Activated CD8-positive, alpha-beta memory T cell treated with anti-CD3 and anti-CD28 coated beads, Interleukin-2, amount 50 U/mL, for 4 hours (primary cell): ENCODE measurements around the gene HGFAC.
"Not testable (repeated sequence)": the region's sequence is repeated elsewhere in the genome, so short reads cannot be mapped to it uniquely, and the experiment has no call there.

Experiments
- DNase-seq: peaks from one replicate; pipeline ENCODE4 v3.0.0-alpha.2; 2020

HGFAC gene

DNA sequence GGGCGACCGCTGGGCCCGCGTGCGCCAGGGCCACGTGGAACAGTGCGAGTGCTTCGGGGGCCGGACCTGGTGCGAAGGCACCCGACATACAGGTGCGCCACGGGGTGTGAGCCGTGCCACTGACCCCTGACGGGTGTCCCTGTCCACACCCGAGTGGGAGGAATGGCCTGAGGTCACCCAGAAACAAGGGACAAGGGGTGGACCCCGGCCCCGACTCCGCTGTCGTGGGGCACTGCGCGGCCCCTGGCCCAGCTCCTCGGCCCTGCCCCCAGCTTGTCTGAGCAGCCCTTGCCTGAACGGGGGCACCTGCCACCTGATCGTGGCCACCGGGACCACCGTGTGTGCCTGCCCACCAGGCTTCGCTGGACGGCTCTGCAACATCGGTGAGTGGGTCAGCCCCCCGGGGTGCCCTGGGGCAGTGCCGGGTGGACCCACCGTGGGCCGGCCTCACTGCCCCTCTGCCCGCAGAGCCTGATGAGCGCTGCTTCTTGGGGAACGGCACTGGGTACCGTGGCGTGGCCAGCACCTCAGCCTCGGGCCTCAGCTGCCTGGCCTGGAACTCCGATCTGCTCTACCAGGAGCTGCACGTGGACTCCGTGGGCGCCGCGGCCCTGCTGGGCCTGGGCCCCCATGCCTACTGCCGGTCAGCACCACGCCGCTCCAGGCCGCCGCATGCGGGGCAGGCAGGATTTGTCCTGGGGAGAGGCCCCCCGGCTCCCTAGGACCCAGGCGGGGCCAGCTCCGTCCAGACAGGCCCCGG lies 2.8 kb downstream of the HGFAC start:
- DNase-seq, result no peak

DNA sequence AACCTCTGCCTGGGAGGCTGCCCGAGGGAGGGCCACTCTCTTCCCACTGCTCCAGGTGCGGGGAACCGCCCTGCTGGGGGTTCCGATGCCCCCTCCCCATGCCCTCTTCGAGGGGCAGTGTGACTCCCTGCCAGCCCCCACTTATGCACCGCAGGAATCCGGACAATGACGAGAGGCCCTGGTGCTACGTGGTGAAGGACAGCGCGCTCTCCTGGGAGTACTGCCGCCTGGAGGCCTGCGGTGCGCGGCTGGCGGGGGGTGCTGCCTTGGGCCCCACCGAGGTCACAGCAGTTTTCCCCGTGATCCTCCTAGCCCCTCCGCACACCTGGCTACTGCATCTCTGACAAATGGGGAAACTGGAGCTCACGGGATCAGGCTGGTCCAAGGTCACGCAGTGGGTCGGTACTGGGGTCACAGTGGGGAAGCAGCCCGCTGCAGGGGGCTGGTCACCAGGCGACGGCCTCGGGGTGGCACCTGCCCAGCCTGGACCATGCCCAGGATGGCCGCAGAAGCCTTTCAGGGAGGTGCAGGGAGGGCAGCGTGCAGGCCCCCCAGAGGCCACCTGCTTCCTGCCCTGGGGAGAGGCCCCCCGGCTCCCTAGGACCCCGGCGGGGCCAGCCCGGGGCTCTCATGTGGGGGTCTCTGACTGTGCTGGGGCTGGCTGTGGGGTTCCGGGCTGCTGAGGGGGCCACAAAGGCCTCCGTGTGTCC lies 3.5 kb downstream of the HGFAC start:
- DNase-seq, result no peak

DNA sequence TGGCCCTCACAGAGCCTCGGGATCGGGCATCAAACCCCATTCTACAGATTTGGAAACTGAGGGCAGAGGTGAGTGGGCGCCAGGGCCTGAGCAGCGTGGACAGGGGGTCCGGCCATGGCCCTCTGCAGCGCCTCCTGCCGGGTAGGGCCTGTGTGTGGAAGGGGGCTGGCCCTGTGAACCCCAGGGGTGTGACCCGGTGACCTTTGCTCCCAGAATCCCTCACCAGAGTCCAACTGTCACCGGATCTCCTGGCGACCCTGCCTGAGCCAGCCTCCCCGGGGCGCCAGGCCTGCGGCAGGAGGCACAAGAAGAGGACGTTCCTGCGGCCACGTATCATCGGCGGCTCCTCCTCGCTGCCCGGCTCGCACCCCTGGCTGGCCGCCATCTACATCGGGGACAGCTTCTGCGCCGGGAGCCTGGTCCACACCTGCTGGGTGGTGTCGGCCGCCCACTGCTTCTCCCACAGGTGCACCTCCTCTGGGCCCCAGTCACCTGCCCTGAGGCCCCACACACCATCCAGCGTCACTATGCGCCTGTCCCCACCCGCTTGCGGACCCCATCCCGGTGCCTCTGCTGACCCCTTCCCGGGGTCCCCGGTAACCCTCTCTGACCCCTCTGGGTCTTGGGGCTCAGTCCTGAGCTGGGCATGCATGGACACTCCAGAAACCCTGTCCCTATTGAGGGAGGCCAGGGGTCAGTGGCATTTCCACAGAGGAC lies 4.2 kb downstream of the HGFAC start:
- no peak for DNase-seq

DNA sequence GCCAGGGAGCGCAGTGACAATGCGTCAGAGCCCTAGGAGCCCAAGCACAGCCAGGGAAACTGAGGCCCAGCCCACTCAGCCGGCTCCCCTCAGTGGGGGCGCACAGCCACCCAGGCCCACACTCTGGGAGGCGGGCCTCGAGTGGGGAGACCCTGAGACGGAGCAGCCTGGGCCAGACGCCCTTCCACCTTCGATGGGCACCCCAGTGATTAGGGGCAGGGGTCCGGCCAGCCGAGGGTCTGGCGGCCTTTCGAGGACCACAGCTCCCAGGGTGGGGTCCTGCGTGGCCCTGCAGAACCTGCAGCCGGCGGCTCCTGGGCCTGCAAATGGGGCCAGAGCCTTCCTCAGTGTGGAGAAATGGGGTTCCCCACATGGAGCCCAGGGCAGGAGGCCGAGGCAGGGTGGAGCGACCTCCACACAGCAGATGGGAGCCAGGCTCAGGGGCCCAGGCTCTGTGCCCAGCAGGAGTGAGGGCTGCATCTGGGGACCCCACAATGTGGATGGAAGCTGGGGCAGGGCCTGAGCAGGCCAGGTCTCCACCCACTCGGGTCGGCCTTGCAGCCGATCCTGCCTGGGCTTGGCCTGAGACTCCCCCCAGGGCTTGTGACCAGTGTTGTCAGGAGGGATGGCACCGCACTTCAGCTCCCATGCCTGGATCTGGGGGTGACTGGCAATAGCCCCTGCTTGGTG lies 5.0 kb downstream of the HGFAC start:
- no peak for DNase-seq

DNA sequence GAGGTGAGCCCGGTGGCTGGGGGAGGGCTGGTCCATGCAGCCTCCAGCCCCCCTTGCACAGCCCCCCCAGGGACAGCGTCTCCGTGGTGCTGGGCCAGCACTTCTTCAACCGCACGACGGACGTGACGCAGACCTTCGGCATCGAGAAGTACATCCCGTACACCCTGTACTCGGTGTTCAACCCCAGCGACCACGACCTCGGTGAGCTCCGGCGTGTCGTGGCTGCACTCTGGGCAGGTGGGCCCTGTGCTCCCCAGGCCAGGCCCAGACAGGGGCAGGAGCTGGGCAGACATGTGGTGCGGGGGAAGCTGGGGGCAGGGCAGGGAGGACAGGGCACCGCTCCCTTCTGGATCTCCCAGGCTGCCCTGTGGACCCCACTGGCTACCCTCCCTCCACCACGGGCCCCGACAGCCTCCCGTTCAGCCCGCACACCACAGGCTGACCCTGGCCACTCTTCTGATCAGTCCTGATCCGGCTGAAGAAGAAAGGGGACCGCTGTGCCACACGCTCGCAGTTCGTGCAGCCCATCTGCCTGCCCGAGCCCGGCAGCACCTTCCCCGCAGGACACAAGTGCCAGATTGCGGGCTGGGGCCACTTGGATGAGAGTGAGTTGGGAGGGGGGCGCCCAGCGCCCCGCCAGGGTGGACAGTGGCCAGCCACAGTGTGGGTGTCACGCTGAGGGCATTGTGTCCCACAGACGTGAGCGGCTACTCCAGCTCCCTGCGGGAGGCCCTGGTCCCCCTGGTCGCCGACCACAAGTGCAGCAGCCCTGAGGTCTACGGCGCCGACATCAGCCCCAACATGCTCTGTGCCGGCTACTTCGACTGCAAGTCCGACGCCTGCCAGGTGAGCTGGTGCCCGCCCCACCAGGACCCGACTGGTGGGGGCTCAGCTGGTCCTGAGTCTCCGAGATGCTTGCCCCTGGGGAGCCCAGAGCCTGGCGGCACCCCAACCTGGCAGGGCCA lies 5.9 kb downstream of the HGFAC start:
- no peak for DNase-seq

DNA sequence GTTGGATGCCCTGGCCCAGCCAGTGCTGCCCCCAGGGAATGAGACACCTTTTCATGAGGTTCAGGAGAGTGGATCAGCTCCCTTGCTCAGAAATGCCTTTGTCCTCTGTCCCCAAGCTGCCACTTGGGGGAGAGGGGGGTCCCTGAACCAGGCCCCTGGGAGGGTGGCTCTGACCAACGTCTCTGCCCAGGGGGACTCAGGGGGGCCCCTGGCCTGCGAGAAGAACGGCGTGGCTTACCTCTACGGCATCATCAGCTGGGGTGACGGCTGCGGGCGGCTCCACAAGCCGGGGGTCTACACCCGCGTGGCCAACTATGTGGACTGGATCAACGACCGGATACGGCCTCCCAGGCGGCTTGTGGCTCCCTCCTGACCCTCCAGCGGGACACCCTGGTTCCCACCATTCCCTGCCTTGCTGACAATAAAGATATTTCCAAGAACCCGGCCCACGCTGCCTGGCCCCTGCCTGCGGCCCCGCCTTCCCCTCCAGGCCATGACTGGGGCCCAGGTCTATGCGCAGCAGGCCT lies 7.3 kb downstream of the HGFAC start:
- DNase-seq, result no peak

DNA sequence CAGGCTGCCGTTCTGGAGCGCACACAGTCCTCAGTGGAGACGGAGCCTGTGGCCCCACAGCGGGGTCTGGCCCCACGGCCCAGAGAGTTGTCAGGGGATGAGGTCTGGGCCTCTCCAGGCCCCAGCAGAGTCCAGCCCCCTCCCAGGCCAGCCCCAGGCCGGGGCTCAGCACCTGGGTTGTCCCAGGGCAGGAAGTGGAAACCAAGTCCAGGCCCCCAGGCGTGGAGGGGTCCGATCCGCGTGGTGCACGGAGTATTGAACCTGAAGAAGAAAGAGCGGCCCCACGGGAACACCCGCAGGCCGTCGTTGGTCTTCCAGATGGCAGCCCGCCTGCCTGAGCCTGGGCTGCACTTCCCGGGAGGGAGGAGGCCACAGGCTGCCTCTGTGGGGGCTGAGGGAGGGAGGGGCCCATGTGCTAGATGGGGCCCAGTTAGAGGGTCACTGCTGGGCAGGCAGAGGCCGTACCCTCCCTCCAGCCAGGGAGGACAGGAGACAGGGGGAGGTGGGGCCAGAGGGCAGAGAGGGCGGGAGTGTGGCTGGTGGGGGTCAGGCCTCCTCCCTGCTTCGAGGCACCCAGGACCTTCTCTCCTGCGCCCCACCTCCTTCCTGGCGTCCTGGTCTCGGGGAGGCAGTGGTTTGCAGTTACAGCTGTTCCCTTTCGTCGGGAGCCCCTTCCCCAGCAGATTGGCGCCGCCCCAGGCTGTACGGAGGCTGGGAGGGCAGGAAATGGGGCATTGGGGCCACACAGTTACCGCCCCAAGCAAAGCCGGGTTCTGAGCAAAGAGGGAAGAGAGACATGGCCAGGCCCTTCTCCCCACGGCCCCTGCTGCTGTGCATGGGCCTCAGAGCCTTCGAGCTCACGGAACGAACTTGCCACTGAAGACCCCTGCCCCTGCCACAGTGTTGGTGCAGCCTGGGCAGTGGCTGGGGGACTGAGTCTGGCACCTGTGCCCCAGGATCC lies 8.1 kb downstream of the HGFAC start:
- DNase-seq, result no peak

DNA sequence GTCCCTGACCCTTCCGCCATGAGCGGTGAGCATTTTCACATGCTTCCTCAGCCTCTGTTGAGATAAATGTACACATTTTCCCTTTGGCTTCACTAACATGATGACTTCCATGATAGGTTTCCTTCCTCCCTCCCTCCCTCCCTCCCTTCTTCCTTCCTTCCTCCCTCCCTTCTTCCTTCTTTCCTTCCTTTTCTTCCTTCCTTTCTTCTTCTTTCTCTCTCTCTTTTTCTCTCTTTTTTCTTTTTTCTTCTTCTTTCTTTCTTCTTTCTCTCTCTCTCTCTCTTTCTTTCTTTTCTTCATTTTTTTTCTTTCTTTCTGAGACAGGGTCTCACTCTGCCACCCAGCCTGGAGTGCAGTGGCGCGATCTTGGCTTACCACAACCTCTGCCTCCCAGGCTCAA lies 8.9 kb downstream of the HGFAC start:
- DNase-seq, result no peak

DNA sequence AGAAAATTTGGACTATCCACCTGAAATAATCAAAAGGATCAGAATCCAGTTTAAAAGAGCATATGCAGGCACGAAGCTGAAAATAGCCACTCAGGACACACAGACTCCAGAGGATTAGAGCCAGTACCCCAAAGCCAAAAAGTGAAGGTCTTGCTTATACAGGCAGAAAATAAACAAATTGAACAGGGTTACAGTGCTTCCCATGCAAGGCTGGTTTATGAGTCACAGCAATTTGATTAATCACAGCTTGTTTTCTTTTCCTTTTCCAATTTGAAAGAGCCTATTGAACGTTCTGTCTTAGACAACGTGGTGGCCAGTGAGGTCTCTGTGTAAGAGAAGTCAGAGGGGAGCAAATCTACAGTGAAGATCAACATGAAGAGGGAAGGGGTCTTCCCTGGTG lies 10.2 kb downstream of the HGFAC start:
- DNase-seq, result no peak

DNA sequence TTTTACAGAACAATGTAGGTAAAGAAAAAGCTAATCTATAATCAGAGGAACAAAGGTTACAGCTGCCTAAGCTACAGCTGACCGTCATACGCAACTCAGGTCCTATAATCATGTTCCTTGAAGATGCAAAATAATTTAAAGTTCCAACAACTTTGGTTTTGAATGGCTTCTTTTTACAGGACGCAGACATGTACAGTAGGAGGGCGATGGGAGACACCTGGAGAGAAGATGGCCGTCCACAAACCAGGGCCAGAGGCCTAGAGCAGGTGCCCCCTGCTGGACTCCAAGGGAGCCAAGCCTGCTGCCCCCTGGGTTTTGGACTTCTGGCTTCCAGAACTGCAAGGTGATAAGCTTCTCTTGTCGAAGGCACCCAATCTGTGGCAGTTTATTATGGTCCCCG lies 10.6 kb downstream of the HGFAC start:
- no peak for DNase-seq

DNA sequence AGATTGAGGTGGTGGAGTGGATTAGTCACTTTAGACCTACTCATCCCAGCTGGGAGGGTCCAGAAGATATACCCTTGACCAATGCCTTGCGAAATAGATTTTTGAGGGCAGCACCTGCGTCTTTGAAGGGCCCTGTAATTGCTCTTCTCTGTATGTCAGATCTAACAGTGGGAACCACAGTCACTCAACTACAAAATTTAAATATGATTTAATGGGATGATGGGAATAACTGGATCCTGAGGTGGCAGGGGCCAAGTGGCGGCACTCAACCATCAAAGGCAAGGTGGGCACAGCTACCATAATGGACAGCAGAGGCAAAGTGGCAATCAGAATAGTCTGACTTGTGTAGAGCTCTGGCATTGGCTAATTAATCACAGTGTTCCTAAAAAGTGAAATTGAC lies 13.8 kb downstream of the HGFAC start:
- DNase-seq, result not testable (repeated sequence)

DNA sequence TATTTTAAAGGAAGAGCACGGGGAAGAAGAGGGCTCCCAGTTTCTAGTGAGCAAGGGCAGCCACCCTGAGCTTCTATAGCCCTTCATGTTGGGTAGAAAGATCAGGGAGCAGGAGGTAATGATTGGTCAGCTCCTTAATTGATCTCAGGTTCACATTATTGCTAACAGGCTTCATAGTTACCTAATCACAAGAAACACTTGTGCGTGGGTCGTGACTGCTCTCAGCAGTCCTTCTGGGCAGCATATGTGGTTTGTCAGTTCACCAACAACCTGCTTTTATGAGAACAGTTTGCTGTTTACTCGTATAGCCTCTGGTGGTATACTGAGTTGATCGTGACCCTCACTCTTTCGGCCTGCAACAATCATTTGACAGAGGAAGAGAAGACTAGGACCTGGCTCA lies 16.6 kb downstream of the HGFAC start:
- no peak for DNase-seq

DNA sequence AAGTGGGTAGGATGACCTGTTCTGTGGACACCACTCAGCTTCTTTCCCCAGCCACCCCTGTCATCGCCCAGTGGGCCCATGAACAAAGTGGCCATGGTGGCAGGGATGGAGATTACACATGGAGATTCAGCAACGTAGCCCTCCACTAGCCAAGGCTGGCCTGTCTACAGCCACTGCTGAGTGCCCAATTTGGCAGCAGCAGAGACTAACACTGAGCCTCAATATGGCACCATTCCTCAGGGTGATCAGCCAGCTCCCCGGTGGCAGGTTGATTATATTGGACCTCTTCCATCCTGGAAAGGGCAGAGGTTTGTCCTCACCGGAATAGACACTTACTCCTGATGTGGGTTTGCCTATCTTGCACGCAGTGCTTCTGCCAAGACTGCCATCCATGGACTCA lies 17.4 kb downstream of the HGFAC start:
- not testable (repeated sequence) for DNase-seq

DNA sequence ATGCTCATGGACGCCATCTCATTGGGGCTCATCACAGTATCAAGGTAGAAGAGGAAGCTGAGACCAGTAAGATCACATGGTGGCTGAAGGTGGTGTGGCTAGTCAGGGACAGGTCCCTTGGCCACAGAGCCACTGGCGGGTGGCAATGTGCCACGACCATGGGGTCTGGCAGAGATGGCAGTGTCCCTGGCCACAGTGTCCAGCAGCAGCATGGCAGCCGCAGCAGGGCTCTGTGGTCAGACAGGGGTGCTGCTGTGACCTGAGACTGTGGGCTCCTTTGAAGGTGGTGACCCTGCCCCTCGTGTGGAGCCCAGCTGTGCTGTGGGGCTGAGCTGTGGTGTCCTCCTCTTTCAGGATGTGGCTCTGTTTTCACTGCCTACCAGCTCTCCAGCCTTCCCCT lies 19.2 kb downstream of the HGFAC start:
- no peak for DNase-seq

DNA sequence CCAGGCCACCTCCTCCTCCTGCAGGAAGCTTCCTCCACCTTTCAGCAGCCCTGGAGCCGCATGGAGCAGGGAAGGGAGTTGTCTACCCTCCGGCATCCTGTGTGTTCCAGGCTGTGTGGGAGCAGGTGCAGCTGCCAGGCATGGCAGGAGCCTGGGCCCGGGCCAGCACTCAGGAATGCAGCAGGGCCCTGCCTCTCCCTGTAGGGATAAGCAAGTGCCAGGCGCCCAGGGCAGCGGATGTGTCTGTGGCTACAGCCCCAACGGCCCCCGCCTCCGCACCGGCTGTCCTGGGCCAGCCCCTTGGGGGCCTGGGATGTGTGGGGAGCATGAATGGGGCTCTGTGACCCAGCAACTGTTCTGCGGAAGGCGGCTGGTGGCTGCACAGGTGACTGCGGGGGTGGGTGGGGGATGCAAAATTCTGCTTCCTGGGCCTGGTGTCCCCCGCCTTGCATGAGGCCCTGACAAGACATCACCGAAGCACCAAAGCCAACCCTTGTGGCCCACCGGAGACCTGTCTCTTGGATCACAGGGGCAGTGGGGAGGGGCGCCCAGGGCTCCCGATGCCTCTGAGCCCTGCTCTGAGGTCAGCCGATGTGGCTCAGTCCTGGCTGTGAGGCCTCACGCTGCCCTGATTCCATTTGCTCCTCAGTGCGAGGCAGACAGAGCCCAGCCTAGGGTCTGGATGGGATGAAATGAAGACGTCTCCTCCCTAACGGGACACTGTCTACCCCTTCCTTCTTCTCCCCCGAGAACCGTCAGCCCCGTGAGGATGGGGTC lies 19.9 kb downstream of the HGFAC start:
- no peak for DNase-seq

DNA sequence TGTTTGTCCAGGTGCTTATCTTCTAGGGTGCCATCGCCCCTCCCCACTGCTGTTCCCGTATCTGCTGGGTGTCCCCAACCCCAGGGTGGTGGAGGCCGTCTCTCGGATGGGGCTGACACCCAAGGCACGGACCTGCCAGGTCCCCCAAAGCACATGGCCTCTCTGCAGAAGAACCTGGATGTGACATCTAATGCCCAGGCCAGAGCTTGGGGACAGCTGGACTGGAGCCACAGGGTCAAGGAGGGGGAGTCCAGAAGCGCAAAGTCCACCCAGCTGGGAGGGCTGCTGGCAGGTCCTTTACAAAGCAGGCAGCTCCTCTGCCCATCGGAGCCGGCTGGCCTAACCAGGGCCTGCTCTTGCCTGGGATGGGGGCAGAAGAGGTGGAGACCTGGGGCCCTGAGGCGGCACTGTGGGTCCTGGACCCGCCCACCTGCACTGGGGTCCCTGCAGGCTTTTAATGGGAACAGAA lies 20.6 kb downstream of the HGFAC start:
- DNase-seq, result no peak

DNA sequence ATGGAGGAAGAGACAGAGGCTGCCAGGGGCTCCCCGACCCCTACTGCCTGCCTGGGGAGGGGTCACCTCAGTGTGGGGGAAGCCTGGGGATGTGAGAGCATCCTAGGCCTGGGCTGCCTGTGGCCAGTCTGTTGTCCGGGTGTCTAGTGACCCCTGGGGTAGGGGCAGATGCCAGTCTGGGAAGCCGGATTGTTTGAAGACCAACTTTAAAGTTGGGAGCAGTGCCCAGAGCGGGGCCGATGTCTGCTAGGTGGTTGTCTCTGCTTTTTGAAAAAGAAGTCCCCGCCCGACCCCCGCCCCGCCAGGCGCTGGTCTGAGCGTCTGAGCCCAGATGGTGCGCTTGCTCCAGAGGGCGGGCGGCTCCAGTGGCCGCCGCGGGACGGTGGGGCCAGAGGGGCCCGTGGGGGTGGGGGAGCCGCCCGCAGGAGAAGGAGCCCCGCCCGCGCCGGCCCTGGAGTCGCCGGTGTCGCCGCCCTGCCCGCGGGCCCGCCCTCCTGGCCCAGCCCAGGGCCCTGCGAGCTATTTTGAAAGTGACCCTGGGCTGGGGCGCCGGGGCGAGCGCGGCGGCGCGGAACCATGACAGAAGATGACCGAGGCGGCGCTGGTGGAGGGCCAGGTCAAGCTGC lies 21.1 kb downstream of the HGFAC start, which contains the start of gene DOK7:
Gene DOK7, plus strand, starts transcription at position 517 of the 626 bp plus-strand sequence. Its CDS starts 70 bp downstream, at position 587.
- no peak for DNase-seq

DNA sequence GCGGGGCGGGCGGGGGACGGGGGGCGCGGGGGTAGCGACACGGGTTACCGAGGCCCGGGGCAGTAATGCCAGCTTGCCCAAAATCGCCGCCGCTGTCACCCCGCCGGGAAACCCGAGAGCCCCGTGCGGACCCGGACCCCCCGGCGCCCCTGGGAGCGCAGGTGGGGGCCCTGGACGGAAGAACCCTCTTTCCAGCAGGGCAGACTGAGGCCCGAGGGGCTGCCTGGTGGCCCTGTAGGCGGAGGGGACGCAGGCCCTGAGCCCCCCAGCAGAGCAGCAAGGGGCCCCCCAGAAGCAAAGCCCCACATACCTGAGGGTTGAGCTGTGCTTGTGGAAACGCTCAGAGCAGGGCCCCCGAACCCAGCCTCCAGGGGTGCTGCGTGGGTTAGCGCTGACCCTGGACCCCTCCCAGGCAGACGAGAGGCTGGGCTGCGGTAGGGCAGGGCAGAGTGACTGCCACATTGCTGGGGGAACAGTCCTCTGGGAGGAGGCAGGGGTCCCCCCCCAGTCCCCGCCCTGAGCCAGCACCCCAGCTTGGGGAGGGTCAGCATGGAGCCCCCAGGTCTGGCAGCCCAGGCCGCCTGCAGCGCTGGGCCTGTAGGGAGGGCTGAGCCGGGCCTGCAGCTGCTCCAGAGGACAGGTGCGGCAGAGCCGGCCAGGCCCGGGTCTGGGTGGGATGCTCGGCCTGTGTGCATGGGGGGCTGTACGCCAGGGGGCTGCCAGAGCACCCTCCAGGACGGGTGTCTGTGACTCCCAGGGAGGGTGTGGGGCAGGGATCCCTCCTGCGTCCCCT lies 22.0 kb downstream of the HGFAC start:
- DNase-seq, result no peak
